Calu3 (cell line): ENCODE measurements around the gene AHNAK. TPM values are rescaled to one million over a fixed set of nuclear protein-coding genes. Genes with fewer than 3 reads are reported as not detected.
A peak's percentile ranks its signal among the peaks of the same experiment; 100 is the strongest.

Experiments
- BruUV-seq: library from RNA; stranded (reverse); fragments of 400-500 nt; replicated peaks from 2 replicates; lab custom pipeline; 2021; lab: Mats Ljungman, UMichigan
- CTCF ChIA-PET: fragments of 300-600 bp; sonication (Branson Sonifier 250); formaldehyde crosslinking; loops from one replicate; lab custom pipeline; 2022; ENCODE audit warnings: antibody characterized with exemption; lab: Charles Lee
- DNase-seq: peaks from one replicate; pipeline ENCODE4 v3.0.0; 2022
- H3K27ac Mint-ChIP-seq: one replicate; pipeline ENCODE4 v1.8.0; 2022; ENCODE audit warnings: mixed read lengths; ENCODE audit not compliant: unreplicated experiment
- H3K27me3 Mint-ChIP-seq: one replicate; pipeline ENCODE4 v1.8.0; 2022; ENCODE audit warnings: mixed read lengths; ENCODE audit not compliant: unreplicated experiment
- H3K36me3 Mint-ChIP-seq: one replicate; pipeline ENCODE4 v1.8.0; 2022; ENCODE audit warnings: mild to moderate bottlenecking, moderate library complexity, mixed read lengths; ENCODE audit not compliant: insufficient read depth, unreplicated experiment
- H3K4me1 Mint-ChIP-seq: one replicate; pipeline ENCODE4 v1.8.0; 2022; ENCODE audit warnings: mild to moderate bottlenecking, low read depth, mixed read lengths; ENCODE audit not compliant: unreplicated experiment
- H3K4me3 Mint-ChIP-seq: one replicate; pipeline ENCODE4 v1.8.0; 2022; ENCODE audit warnings: mild to moderate bottlenecking, low read depth, moderate library complexity, mixed read lengths; ENCODE audit not compliant: unreplicated experiment
- H3K9me3 Mint-ChIP-seq: one replicate; pipeline ENCODE4 v1.8.0; 2022; ENCODE audit warnings: low read depth, mixed read lengths; ENCODE audit not compliant: unreplicated experiment
- CTCF ChIP-seq: fragments of 200-600 bp; IDR thresholded peaks from one replicate; pipeline ENCODE4 v1.8.0; 2022; ENCODE audit warnings: antibody characterized with exemption; ENCODE audit not compliant: unreplicated experiment
- intact Hi-C: fragments of 100-400 bp; cut with micrococcal nuclease; formaldehyde crosslinking; loops from one replicate; pipeline ENCODE4 v1.10.0; 2022; ENCODE audit not compliant: unreplicated experiment
- total RNA-seq: library from RNA; stranded (reverse); gene quantifications from 2 replicates; pipeline ENCODE4 v1.2.3, GENCODE V29; 2022

AHNAK gene
- total RNA-seq, 1 experiment from 2014 or later = 246 TPM

GRCh38 chr11:62513626-62514025 is 33.0 kb downstream of the AHNAK start:
- CTCF ChIA-PET = interaction anchor here (1.5 kb wide), 1 partner anchor 47 kb away, joined by 3 read pairs; no protein-coding TSS in a partner anchor

GRCh38 chr11:62512961-62513360 is 33.6 kb downstream of the AHNAK start:
- peaks cover 11% of the 10 kb centered on the region for H3K4me1 Mint-ChIP-seq
- TF ChIP-seq CTCF = no peak
- no peaks in the 10 kb centered on the region for H3K27me3 Mint-ChIP-seq
- peaks cover 22% of the 10 kb centered on the region for H3K36me3 Mint-ChIP-seq
- H3K9me3 Mint-ChIP-seq = no peaks in the 10 kb centered on the region
- no peak overlapping the region for H3K4me3 Mint-ChIP-seq
- no peak for DNase-seq
- H3K27ac Mint-ChIP-seq = no peak overlapping the region
- CTCF ChIA-PET = no interaction called here
- no TSS peak for BruUV-seq
- intact Hi-C loops = no loop called here

More at GRCh38 chr11:62513626-62514025, 33.0 kb downstream of the AHNAK start:
- no peak for TF ChIP-seq CTCF
- DNase-seq = no peak
- Mint-ChIP-seq H3K36me3 (peaks cover 28% of the 10 kb centered on the region), H3K27me3 (no peaks in the 10 kb centered on the region), H3K4me1 (peaks cover 11% of the 10 kb centered on the region), H3K4me3 (no peak overlapping the region), H3K9me3 (no peaks in the 10 kb centered on the region), H3K27ac (no peak overlapping the region)
- no TSS peak for BruUV-seq
- intact Hi-C loops = no loop called here

GRCh38 chr11:62508336-62509058 is 38.1 kb downstream of the AHNAK start:
- peak overlapping the region; percentile 7 for H3K27ac Mint-ChIP-seq
- H3K4me1 Mint-ChIP-seq = peaks cover 13% of the 10 kb centered on the region
- peak overlapping the region; percentile 53 for H3K4me3 Mint-ChIP-seq
- BruUV-seq = no TSS peak
- H3K36me3 Mint-ChIP-seq = no peaks in the 10 kb centered on the region
- CTCF ChIA-PET = interaction anchor here (0.8 to 2.8 kb wide), 7 partner anchors 10 to 84 kb away, joined by 3 to 18 read pairs (median 4); no protein-coding TSS in a partner anchor
- peak; percentile 74 for DNase-seq
- H3K27me3 Mint-ChIP-seq = no peaks in the 10 kb centered on the region
- H3K9me3 Mint-ChIP-seq = no peaks in the 10 kb centered on the region
- peak; percentile 47 for TF ChIP-seq CTCF
- intact Hi-C loops = no loop called here

GRCh38 chr11:62507125-62507422 is 39.5 kb downstream of the AHNAK start:
- H3K27ac Mint-ChIP-seq = no peak overlapping the region
- no TSS peak for BruUV-seq
- no peak overlapping the region for H3K4me3 Mint-ChIP-seq
- H3K27me3 Mint-ChIP-seq = no peaks in the 10 kb centered on the region
- no peaks in the 10 kb centered on the region for H3K9me3 Mint-ChIP-seq
- H3K4me1 Mint-ChIP-seq = peaks cover 21% of the 10 kb centered on the region
- H3K36me3 Mint-ChIP-seq = no peaks in the 10 kb centered on the region
- intact Hi-C loops = no loop called here
- no peak for TF ChIP-seq CTCF
- CTCF ChIA-PET = interaction anchor here (2.8 kb wide), 1 partner anchor 9 kb away, joined by 18 read pairs; no protein-coding TSS in a partner anchor
- no peak for DNase-seq
